ENCODE data around the gene KPTN. TPM values are rescaled to one million over a fixed set of nuclear protein-coding genes. Genes with fewer than 3 reads are reported as not detected.

The KPTN gene
- 3.1 and 4.6 TPM in 2 replicates for total RNA-seq

GRCh38 chr19:47483800-47484690, at the start of gene KPTN:
Gene KPTN (minus strand): TSS chr19:47484219. CDS start chr19:47484160, 59 bp downstream.

GRCh38 chr19:47514869-47515588, 31.0 kb upstream of the KPTN start, which contains the start of gene NAPA:
Gene NAPA (minus strand): TSS chr19:47515063. CDS start chr19:47514940, 123 bp downstream.

GRCh38 chr19:47471733-47472457, 12.1 kb downstream of the KPTN start, which contains the start of gene SLC8A2:
Gene SLC8A2 (minus strand): TSS chr19:47471893. CDS start chr19:47466403, 5,490 bp downstream.

Other genes starting within 250 kb of the KPTN start
- gene CCDC9, start 227.7 kb downstream of the KPTN start, total RNA-seq: 3.3 and 14.5 TPM in 2 replicates
- gene INAFM1, start 209.3 kb downstream of the KPTN start, total RNA-seq: 2.0 and 6.7 TPM in 2 replicates
- 0.11 and 0.39 TPM in 2 replicates for gene C5AR1, start 174.4 kb downstream of the KPTN start, total RNA-seq
- under 0.01 and 2.1 TPM in 2 replicates for gene C5AR2, start 152.0 kb downstream of the KPTN start, total RNA-seq
- 17.7 and 20.3 TPM in 2 replicates for gene DHX34, start 134.9 kb downstream of the KPTN start, total RNA-seq
- gene MEIS3, start 64.7 kb downstream of the KPTN start, total RNA-seq: 7.2 and 22.4 TPM in 2 replicates
- under 0.01 and 0.33 TPM in 2 replicates for gene SLC8A2, start 12.3 kb downstream of the KPTN start, total RNA-seq
- 57.7 and 73.9 TPM in 2 replicates for gene NAPA, start 30.8 kb upstream of the KPTN start, total RNA-seq
- gene ZNF541, start 88.9 kb upstream of the KPTN start, total RNA-seq: 2.7 and 7.5 TPM in 2 replicates
- gene BICRA, start 124.9 kb upstream of the KPTN start, total RNA-seq: 7.1 and 16.6 TPM in 2 replicates
- 113 and 126 TPM in 2 replicates for gene EHD2, start 229.2 kb upstream of the KPTN start, total RNA-seq

Data from placental epithelial cell (primary cell).